AG04449 (cell line): Measurements from ENCODE around the gene FAM131C.

Experiments
- CTCF ChIA-PET: fragments of 350-600 bp; formaldehyde crosslinking; extraction: SDS; loops from one replicate; lab custom pipeline; 2021; ENCODE audit warnings: antibody characterized with exemption; lab: Yijun Ruan, JAX
- POLR2A ChIA-PET: fragments of 400-600, 350-600 bp; formaldehyde crosslinking; extraction: SDS; loops from one replicate; lab custom pipeline; 2020; ENCODE audit warnings: antibody characterized with exemption, inconsistent platforms; lab: Yijun Ruan, JAX
- DNase-seq: peaks from one replicate; pipeline ENCODE4 v3.0.0-alpha.2; 2010; ENCODE audit warnings: low read depth, low spot score
- H3K4me3 ChIP-seq: 2 replicates; pipeline ENCODE4 v1.5.1; 2011; ENCODE audit warnings: low read depth, mild to moderate bottlenecking, control low read depth, low read length
- TF ChIP-seq, protein P1 (sequence below): IDR thresholded peaks from one replicate; pipeline ENCODE4 v1.5.1; 2011; ENCODE audit warnings: mild to moderate bottlenecking, moderate library complexity, low read length, control low read depth, inconsistent platforms; ENCODE audit not compliant: insufficient read depth; ENCODE audit errors: missing control alignments

FAM131C gene

DNA sequence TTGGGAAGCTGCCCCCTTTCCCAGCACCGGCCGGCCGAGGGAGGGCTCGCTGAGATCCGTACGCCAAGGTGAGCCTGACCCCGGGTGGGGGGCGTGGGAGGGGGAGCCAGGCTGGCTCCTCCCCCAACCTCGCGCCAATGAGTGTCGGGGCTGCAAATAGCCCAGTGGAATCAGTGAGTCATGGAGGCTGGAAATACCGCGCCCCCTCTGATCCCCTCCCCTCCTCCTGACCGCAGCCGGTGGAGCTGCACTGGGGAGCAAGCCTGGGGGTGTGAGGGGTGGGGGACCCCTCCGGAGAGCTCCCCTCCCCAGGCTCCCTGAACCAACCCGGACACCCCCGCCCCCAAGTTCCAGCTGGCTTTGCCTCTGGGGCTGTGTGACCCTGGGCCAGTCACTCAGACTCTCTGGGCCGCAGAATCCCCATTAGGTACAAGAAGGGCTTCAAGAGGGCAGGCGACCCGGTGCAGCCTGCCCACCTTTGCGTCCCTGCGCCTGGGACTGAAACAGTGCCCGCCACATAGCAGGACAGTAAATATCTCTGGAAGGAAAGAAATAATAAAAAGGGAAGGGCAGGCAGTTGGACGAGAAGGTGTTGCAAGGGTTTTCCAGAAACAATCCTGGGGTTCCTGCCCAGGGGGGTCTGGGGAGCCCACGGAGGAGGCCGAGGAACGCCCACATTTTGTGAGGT, 60.1 kb downstream of the FAM131C start:
- DNase-seq, result no peak
- peak overlapping the region; percentile 43 for H3K4me3 ChIP-seq
- ChIA-PET POLR2A (no interaction called here), CTCF (interaction anchor here (0.8 to 11.1 kb wide), 6 partner anchors 13 to 198 kb away, joined by 3 to 141 read pairs (median 24); partner anchors contain the start of gene FAM131C)
- TF ChIP-seq, protein P1, sequence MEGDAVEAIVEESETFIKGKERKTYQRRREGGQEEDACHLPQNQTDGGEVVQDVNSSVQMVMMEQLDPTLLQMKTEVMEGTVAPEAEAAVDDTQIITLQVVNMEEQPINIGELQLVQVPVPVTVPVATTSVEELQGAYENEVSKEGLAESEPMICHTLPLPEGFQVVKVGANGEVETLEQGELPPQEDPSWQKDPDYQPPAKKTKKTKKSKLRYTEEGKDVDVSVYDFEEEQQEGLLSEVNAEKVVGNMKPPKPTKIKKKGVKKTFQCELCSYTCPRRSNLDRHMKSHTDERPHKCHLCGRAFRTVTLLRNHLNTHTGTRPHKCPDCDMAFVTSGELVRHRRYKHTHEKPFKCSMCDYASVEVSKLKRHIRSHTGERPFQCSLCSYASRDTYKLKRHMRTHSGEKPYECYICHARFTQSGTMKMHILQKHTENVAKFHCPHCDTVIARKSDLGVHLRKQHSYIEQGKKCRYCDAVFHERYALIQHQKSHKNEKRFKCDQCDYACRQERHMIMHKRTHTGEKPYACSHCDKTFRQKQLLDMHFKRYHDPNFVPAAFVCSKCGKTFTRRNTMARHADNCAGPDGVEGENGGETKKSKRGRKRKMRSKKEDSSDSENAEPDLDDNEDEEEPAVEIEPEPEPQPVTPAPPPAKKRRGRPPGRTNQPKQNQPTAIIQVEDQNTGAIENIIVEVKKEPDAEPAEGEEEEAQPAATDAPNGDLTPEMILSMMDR, result no peak

DNA sequence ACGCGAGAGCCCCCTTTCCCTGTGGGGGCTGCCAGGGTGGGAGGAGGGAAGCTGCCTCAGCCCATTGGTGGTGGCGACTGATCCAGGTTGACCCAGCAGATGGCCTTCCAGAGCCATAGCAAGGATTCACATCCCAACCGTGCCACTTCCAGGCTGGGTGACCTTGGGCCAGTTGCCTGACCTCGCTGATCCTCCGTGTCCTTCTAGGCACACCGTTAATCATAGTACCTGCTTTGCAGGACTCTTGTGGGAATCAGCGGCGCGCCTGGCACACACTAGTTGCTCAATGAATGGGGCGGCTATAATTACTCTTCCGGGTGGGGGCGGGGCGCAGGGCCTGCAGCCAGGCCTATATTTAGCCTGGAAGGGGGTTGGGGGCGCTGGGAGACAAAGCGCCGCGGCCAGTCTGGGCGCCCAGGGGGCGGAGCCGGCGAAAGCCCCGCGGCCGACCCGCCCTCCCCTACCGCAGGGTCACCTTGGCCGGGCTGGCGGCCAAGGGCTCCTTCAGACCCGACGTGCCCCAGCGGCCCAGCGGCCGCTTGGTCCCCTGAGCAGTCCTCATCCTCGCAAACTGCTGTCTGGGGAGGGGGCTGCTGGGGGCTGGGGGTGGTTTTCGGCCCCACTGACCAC, 60.7 kb downstream of the FAM131C start:
- peak overlapping the region; percentile 43 for H3K4me3 ChIP-seq
- POLR2A ChIA-PET, result no interaction called here
- CTCF ChIA-PET, result interaction anchor here (1.3 to 11.1 kb wide), 6 partner anchors 15 to 66 kb away, joined by 4 to 141 read pairs (median 68); partner anchors contain the start of gene FAM131C
- TF ChIP-seq, protein P1, result no peak
- no peak for DNase-seq

DNA sequence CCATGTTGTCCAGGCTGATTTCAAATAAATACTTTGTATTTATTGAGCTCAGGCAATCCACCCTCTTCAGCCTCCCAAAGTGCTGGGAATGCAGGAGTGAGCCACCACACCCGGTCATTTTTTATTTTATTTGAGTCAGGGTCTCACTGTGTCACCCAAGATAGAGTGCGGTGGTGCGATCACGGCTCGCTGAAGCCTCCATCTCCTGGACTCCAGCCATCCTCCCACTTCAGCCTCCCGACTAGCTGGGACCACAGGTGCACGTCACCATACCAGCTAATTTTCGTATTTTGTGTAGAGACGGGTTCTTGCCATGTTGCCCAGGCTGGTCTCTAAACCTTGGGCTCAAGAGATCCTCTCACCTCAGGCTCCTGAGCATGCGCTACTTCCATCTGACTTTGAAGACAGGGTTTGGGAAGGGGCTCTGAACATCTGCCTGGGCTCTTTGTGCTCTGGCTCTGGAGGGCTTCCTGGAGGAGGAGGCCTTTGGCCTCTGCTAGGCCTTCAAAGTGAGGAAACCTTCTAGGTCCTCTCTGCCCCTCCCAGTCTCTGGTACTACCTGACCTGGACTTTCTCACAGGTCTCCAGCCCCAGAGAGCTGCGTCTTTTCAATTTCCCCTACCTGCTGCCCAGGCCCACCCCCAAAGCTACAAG, 61.4 kb downstream of the FAM131C start:
- no peak for DNase-seq
- TF ChIP-seq, protein P1, result no peak
- POLR2A ChIA-PET, result no interaction called here
- CTCF ChIA-PET, result interaction anchor here (0.9 to 11.1 kb wide), 8 partner anchors 14 to 175 kb away, joined by 3 to 141 read pairs (median 24); partner anchors contain the start of gene FAM131C
- no peak overlapping the region for H3K4me3 ChIP-seq

- CTCF ChIA-PET, result interaction anchor here (0.7 to 11.1 kb wide), 19 partner anchors 9 to 209 kb away, joined by 3 to 141 read pairs (median 7); partner anchors contain the start of genes CLCNKA, FAM131C, HSPB7 and ZBTB17
- no peak overlapping the region for H3K4me3 ChIP-seq
- no peak for DNase-seq
- TF ChIP-seq, protein P1, result no peak
- POLR2A ChIA-PET, result no interaction called here
Observed at GRCh38 chr1:16010837-16011236, 62.6 kb downstream of the FAM131C start.

GRCh38 chr1:16009678-16010077, 63.8 kb downstream of the FAM131C start:
- no peak for DNase-seq
- POLR2A ChIA-PET, result no interaction called here
- TF ChIP-seq, protein P1, result no peak
- CTCF ChIA-PET, result interaction anchor here (0.6 to 11.1 kb wide), 29 partner anchors 10 to 354 kb away, joined by 3 to 141 read pairs (median 7); partner anchors contain the start of genes CLCNKA, FAM131C, HSPB7 and ZBTB17
- no peak overlapping the region for H3K4me3 ChIP-seq
